ENCODE results near the gene MYBPC2. TPM values are rescaled to one million over a fixed set of nuclear protein-coding genes. Genes with fewer than 3 reads are reported as not detected.

The MYBPC2 gene
- total and polyA plus RNA-seq, 2 of the 4 experiments (the other 2 are of a cell fraction) = not detected

DNA sequence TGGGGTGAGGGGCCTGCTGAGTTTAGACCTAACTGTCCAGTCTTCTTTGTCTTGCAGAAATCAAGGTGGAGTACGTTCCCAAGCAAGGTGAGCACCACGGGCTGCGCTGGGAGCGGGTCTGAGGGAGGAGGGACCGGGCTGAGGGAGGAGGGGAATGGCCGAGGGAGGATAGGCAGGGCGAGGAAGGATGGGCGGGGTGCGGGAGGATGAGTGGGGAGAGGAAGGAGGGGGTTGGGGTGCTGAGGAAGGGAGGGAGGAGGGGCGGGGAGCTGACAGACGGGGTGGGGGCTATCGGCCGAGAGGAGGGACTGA, 18.5 kb downstream of the MYBPC2 start:
- no peak overlapping the region for H3K56ac ChIP-seq (ENCODE audit: extremely low read depth, insufficient read depth, low read length)
- no peak overlapping the region for H3K4me3 ChIP-seq (ENCODE audit: insufficient read depth, low read depth, low read length)
- no peak overlapping the region for H2AK9ac ChIP-seq (replicated peaks; ENCODE audit: low read depth, low read length, poor library complexity)
- no peak overlapping the region for H3K9ac ChIP-seq (ENCODE audit: low read depth, low read length)
- no peak overlapping the region for H3K14ac ChIP-seq (replicated peaks; ENCODE audit: low read depth, low read length)
- no peak overlapping the region for H2BK5ac ChIP-seq (ENCODE audit: low read depth, low read length, poor library complexity, severe bottlenecking)
- H2AFZ ChIP-seq (replicated peaks; ENCODE audit: low read length, poor library complexity) = no peak overlapping the region
- no peak overlapping the region for H2BK15ac ChIP-seq (ENCODE audit: low read depth, low read length)
- H3K9me1 ChIP-seq (ENCODE audit: insufficient read depth, low read length) = no peaks in the 10 kb centered on the region
- H4K5ac ChIP-seq (ENCODE audit: low read depth, low read length) = no peak overlapping the region
- no peak overlapping the region for H3K18ac ChIP-seq (ENCODE audit: low read depth, low read length)
- WGBS, 2 experiments (ENCODE audit: extremely low coverage in 2 of 2, insufficient read length in 1 of 2) = 37% methylated on average over 6 of the region's 13 CpGs; no CpG with 5 or more reads in 1 of the 2 experiments
- POLR2A ChIA-PET (ENCODE audit: unreplicated experiment) = no interaction called here
- H3K9me3 ChIP-seq (ENCODE audit: control insufficient read depth, insufficient read depth, low read length) = no peaks in the 10 kb centered on the region
- CTCF ChIA-PET = no interaction called here
- no peak for DNase-seq
- no peaks in the 10 kb centered on the region for H3K4me1 ChIP-seq (ENCODE audit: control insufficient read depth, insufficient read depth, low read length)
- ATAC-seq (ENCODE audit: low read depth) = no peak
- no peak overlapping the region for H4K8ac ChIP-seq (ENCODE audit: low read depth in 2 of 2, low read length in 2 of 2)
- intact Hi-C loops (cut with micrococcal nuclease) = no loop called here
- H4K20me1 ChIP-seq (ENCODE audit: insufficient read depth, low read length) = no peaks in the 10 kb centered on the region
- H3K79me1 ChIP-seq (ENCODE audit: low read depth in 1 of 2, low read length in 2 of 2) = no peaks in the 10 kb centered on the region
- no peak overlapping the region for H3K4me2 ChIP-seq (ENCODE audit: low read depth, low read length)
- in situ Hi-C loops (cut with MboI; ENCODE audit: low sequenced_read_pairs) = no loop called here
- no peak overlapping the region for H3K23ac ChIP-seq (ENCODE audit: low read depth, low read length)
- dilution Hi-C loops (cut with HindIII; ENCODE audit: low sequenced_read_pairs, unreplicated experiment) = no loop called here
- no peak overlapping the region for H3K27ac ChIP-seq (ENCODE audit: insufficient read depth, low read length)
- H4K91ac ChIP-seq (ENCODE audit: insufficient read depth, low read depth, low read length) = no peak overlapping the region
- no TSS peak for BruUV-seq (replicated peaks)
- H3K27me3 ChIP-seq (ENCODE audit: control insufficient read depth, insufficient read depth, low read length) = peaks cover 2% of the 10 kb centered on the region; the same call in 1 of the 2 replicates
- no peaks in the 10 kb centered on the region for H3K36me3 ChIP-seq (ENCODE audit: control insufficient read depth, insufficient read depth, low read length)
- no peak for TF ChIP-seq MAZ (IDR thresholded peaks at IDR 0.05; ENCODE audit: borderline replicate concordance, low read depth, low read length)
- TF ChIP-seq SMC3 (IDR thresholded peaks at IDR 0.05; ENCODE audit: low read depth, low read length) = no peak
- TF ChIP-seq RAD21 (IDR thresholded peaks at IDR 0.05; ENCODE audit: low read length) = no peak
- no peak for TF ChIP-seq MAFK (IDR thresholded peaks at IDR 0.05; ENCODE audit: low read depth, low read length)
- no peak for TF ChIP-seq POLR2A (IDR thresholded peaks at IDR 0.05; ENCODE audit: low read depth, low read length)
- no peak for TF ChIP-seq CEBPB (IDR thresholded peaks at IDR 0.05; ENCODE audit: low read depth, low read length)
- TF ChIP-seq MXI1 (IDR thresholded peaks at IDR 0.05; ENCODE audit: borderline replicate concordance, low read depth, low read length) = no peak
- TF ChIP-seq FOS (IDR thresholded peaks at IDR 0.05; ENCODE audit: low read depth, low read length) = no peak
- no peak for TF ChIP-seq RFX5 (IDR thresholded peaks at IDR 0.05; ENCODE audit: low read depth, low read length)
- no peak for TF ChIP-seq ELK1 (IDR thresholded peaks at IDR 0.05; ENCODE audit: borderline replicate concordance, low read depth, low read length)
- no peak for TF ChIP-seq BHLHE40 (IDR thresholded peaks at IDR 0.05; ENCODE audit: low read depth, low read length)
- TF ChIP-seq, protein P1, sequence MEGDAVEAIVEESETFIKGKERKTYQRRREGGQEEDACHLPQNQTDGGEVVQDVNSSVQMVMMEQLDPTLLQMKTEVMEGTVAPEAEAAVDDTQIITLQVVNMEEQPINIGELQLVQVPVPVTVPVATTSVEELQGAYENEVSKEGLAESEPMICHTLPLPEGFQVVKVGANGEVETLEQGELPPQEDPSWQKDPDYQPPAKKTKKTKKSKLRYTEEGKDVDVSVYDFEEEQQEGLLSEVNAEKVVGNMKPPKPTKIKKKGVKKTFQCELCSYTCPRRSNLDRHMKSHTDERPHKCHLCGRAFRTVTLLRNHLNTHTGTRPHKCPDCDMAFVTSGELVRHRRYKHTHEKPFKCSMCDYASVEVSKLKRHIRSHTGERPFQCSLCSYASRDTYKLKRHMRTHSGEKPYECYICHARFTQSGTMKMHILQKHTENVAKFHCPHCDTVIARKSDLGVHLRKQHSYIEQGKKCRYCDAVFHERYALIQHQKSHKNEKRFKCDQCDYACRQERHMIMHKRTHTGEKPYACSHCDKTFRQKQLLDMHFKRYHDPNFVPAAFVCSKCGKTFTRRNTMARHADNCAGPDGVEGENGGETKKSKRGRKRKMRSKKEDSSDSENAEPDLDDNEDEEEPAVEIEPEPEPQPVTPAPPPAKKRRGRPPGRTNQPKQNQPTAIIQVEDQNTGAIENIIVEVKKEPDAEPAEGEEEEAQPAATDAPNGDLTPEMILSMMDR (conservative IDR thresholded peaks at IDR 0.05; ENCODE audit: low read depth, low read length) = no peak
- TF ChIP-seq CHD1 (IDR thresholded peaks at IDR 0.05; ENCODE audit: low read depth, low read length) = no peak
- TF ChIP-seq NFE2L2 (IDR thresholded peaks at IDR 0.05; ENCODE audit: low read depth, low read length) = no peak
- TF ChIP-seq RCOR1 (IDR thresholded peaks at IDR 0.05; ENCODE audit: insufficient replicate concordance, low read length) = no peak
- TF ChIP-seq USF2 (IDR thresholded peaks at IDR 0.05; ENCODE audit: low read depth, low read length) = no peak
- H2BK20ac ChIP-seq (ENCODE audit: low read depth, low read length) = no peak overlapping the region
- H3K4ac ChIP-seq (ENCODE audit: low read depth, low read length) = no peak overlapping the region
- H2AK5ac ChIP-seq (ENCODE audit: low read depth, low read length) = no peak overlapping the region
- no peak overlapping the region for H2BK120ac ChIP-seq (ENCODE audit: low read depth, low read length)
